Activated CD8-positive, alpha-beta T cell treated with anti-CD3 and anti-CD28 coated beads for 36 hours (primary cell): ENCODE data around the gene EME1. TPM values are rescaled to one million over a fixed set of nuclear protein-coding genes. Genes with fewer than 3 reads are reported as not detected.

Source experiments
- ATAC-seq: fragments of 200-7000 bp; cut with Tn5 transposase; one replicate; pipeline ENCODE4 v1.10.0; 2021; ENCODE audit warnings: mild to moderate bottlenecking, moderate library complexity
- CTCF ChIA-PET: fragments of 350-600 bp; sonication (Branson Sonifier 250); formaldehyde crosslinking; loops from one replicate; lab custom pipeline; 2021; ENCODE audit warnings: antibody characterized with exemption; lab: Charles Lee
- POLR2A ChIA-PET: fragments of 350-600 bp; sonication (Branson Sonifier 250); formaldehyde crosslinking; loops from one replicate; lab custom pipeline; 2021; ENCODE audit warnings: antibody characterized with exemption; lab: Charles Lee
- DNase-seq: peaks from one replicate; pipeline ENCODE4 v3.0.0-alpha.2; 2020
- H3K27ac Mint-ChIP-seq: one replicate; pipeline ENCODE4 v1.8.0; 2021; ENCODE audit warnings: mild to moderate bottlenecking, mixed read lengths
- H3K27me3 Mint-ChIP-seq: one replicate; pipeline ENCODE4 v1.8.0; 2021; ENCODE audit warnings: mixed read lengths
- H3K36me3 Mint-ChIP-seq: one replicate; pipeline ENCODE4 v1.8.0; 2021; ENCODE audit warnings: low read depth, mixed read lengths
- H3K4me1 Mint-ChIP-seq: one replicate; pipeline ENCODE4 v1.8.0; 2021; ENCODE audit warnings: low read depth, mixed read lengths
- H3K4me3 Mint-ChIP-seq: one replicate; pipeline ENCODE4 v1.8.0; 2021; ENCODE audit warnings: mild to moderate bottlenecking, moderate library complexity, mixed read lengths
- H3K9me3 Mint-ChIP-seq: one replicate; pipeline ENCODE4 v1.8.0; 2021; ENCODE audit warnings: mixed read lengths
- CTCF ChIP-seq: fragments of 200-600 bp; IDR thresholded peaks from one replicate; pipeline ENCODE4 v1.8.0; 2022; ENCODE audit warnings: antibody characterized with exemption, mild to moderate bottlenecking
- intact Hi-C: fragments of 100-400 bp; cut with micrococcal nuclease; formaldehyde crosslinking; loops from one replicate; pipeline ENCODE4 v1.10.0; 2022
- total RNA-seq, 2 experiments: library from RNA; stranded (reverse); gene quantifications; one replicate each; pipeline ENCODE4 v1.2.3, GENCODE V29; 2021

Gene EME1
- total RNA-seq, 2 experiments from 2014 or later, result 48.0 to 48.6 TPM

- intact Hi-C loops, result no loop called here
- DNase-seq (no peak), ATAC-seq (no peak)
- no peak overlapping the region for H3K27ac Mint-ChIP-seq
- H3K4me1 Mint-ChIP-seq, result peaks cover 21% of the 10 kb centered on the region
- H3K9me3 Mint-ChIP-seq, result no peaks in the 10 kb centered on the region
- H3K36me3 Mint-ChIP-seq, result no peaks in the 10 kb centered on the region
- H3K4me3 Mint-ChIP-seq, result no peak overlapping the region
- TF ChIP-seq CTCF, result no peak
- ChIA-PET POLR2A (interaction anchor here (1.6 kb wide), 1 partner anchor 13 kb away, joined by 4 read pairs; no protein-coding TSS in a partner anchor), CTCF (interaction anchor here (1.1 to 2.8 kb wide), 3 partner anchors 9 to 50 kb away, joined by 3 to 11 read pairs (median 5); partner anchors contain the start of gene LRRC59)
- no peaks in the 10 kb centered on the region for H3K27me3 Mint-ChIP-seq
Observed at GRCh38 chr17:50428831-50429424, 55.9 kb downstream of the EME1 start.

DNA sequence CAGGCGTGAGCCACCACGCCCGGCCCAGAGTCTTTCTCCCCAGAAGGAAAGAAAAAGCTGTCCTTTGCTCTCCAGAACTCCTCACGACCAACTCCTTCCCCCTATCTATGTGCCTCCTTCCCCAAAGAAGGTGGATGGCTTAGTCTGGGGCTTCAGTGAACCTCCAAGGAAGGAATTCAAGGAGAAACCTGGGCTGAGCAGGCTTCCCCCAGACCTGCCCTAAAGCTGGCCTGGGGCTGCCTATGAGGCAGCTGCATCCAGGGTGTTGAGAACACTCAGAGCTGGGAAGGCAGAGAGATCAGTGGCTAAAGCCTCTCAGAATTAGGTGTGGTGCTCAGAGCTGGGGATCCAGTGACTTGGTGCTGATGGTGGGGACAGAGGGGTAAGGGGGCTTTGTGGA is 56.8 kb downstream of the EME1 start:
- intact Hi-C loops, result no loop called here
- Mint-ChIP-seq H3K27ac (no peak overlapping the region), H3K27me3 (no peaks in the 10 kb centered on the region), H3K9me3 (no peaks in the 10 kb centered on the region), H3K4me1 (peaks cover 17% of the 10 kb centered on the region), H3K4me3 (no peak overlapping the region), H3K36me3 (no peaks in the 10 kb centered on the region)
- ATAC-seq (no peak), DNase-seq (no peak)
- TF ChIP-seq CTCF, result no peak
- CTCF ChIA-PET, result interaction anchor here (0.6 to 2.8 kb wide), 5 partner anchors 8 to 146 kb away, joined by 3 to 11 read pairs (median 3); partner anchors contain the start of gene LRRC59
- POLR2A ChIA-PET, result interaction anchor here (1.6 kb wide), 1 partner anchor 12 kb away, joined by 4 read pairs; no protein-coding TSS in a partner anchor

Other genes with a start within 250 kb of the EME1 start
- gene SAMD14, start 243.1 kb upstream of the EME1 start, total RNA-seq, result 1 to 10 TPM in 1 of 2 experiments, under 1 TPM in 1; 0.47 to 1.3 TPM
- gene PPP1R9B, start 222.6 kb upstream of the EME1 start, total RNA-seq, result 10 to 100 TPM; 52.4 to 56.4 TPM
- under 1 TPM in 1 of 2 experiments, not detected in 1; 0.34 TPM for gene SGCA, start 207.2 kb upstream of the EME1 start, total RNA-seq
- 1 to 10 TPM in 1 of 2 experiments, under 1 TPM in 1; 0.92 to 1.0 TPM for gene COL1A1, start 171.6 kb upstream of the EME1 start, total RNA-seq
- not detected for gene TMEM92, start 98.8 kb upstream of the EME1 start, total RNA-seq
- 10 to 100 TPM; 24.4 to 25.3 TPM for gene XYLT2, start 27.1 kb upstream of the EME1 start, total RNA-seq
- gene MRPL27, start within 50 bp of the EME1 start, total RNA-seq, result 10 to 100 TPM; 54.6 to 55.8 TPM
- gene LRRC59, start 24.3 kb downstream of the EME1 start, total RNA-seq, result 10 to 100 TPM; 70.6 to 71.0 TPM
- 10 to 100 TPM; 14.5 to 17.5 TPM for gene ACSF2, start 53.0 kb downstream of the EME1 start, total RNA-seq
- gene CHAD, start 95.7 kb downstream of the EME1 start, total RNA-seq, result not detected
- 10 to 100 TPM; 39.2 to 40.7 TPM for gene RSAD1, start 105.6 kb downstream of the EME1 start, total RNA-seq
- 1 to 10 TPM; 6.7 to 6.9 TPM for gene MYCBPAP, start 135.2 kb downstream of the EME1 start, total RNA-seq
- gene EPN3, start 159.5 kb downstream of the EME1 start, total RNA-seq, result not detected
- gene SPATA20, start 173.9 kb downstream of the EME1 start, total RNA-seq, result 10 to 100 TPM; 29.0 to 36.2 TPM
- under 1 TPM in 1 of 2 experiments, not detected in 1; 0.13 TPM for gene CACNA1G, start 187.5 kb downstream of the EME1 start, total RNA-seq